DOHH2 (cell line): ENCODE measurements around the gene ARMC8.

Source experiments
- CTCF ChIP-seq: fragments of 200-600 bp; sonication (generic); IDR thresholded peaks from one replicate; pipeline ENCODE4 v1.5.1; 2014; ENCODE audit warnings: antibody characterized with exemption, mild to moderate bottlenecking, low read depth, low read length; ENCODE audit not compliant: poor library complexity, severe bottlenecking
- EZH2phosphoT487 ChIP-seq: fragments of 200-600 bp; sonication (generic); IDR thresholded peaks from 2 replicates; pipeline ENCODE4 v1.6.1; 2017; ENCODE audit warnings: borderline replicate concordance, mild to moderate bottlenecking, antibody characterized with exemption, low read length, moderate library complexity, mixed read lengths

DNA sequence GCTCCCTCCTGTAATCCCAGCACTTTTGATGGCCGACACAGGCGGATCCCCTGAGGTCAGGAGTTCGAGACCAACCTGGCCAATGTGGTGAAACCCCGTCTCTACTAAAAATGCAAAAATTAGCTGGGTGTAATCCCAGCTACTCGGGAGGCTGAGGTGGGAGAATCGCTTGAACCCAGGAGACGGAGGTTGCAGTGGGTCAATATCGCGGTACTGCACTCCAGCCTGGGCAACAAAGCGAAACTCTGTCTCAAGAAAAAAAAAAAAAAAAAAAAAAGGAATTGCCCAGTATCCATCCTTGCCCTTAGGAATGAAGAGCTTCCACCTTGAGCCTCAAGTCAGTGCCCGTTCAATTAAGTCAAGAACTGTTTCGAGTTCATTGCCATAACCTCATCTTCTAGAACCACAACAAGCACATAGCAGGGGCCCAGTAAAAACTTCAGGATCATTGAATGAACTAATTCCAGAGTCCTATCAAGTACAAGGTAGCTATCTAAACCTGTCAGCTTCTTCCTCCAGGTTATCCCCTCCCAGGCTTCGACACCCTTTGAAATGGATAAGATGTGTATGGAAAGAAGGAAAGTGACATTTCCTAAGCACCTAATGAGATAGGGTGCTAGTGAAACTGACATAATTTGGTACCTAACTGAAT, 13.2 kb upstream of the ARMC8 start:
- TF ChIP-seq CTCF (no peak), EZH2phosphoT487 (no peak)
